ENCODE measurements around the gene KIAA2012. TPM values are rescaled to one million over a fixed set of nuclear protein-coding genes. Genes with fewer than 3 reads are reported as not detected.

The KIAA2012 gene
- total and polyA plus RNA-seq, 7 experiments from 2014 or later, result not detected

DNA sequence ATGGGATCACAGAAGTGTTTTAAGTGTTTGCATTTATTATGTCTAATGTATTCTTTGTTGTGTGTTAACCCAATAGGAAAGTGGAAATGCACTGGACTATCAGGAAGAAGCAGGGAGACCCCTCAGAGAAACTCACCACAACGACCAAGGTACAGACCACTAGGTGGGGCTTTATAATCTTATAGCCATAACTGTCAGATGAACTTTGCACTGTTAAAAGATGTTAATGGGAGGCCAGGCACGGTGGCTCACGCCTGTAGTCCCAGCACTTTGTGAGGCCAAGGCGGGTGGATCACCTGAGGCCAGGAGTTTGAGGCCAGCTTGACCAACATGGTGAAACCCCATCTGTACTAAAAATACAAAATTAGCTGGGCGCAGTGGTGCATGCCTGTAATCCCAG, 92.2 kb downstream of the KIAA2012 start:
- intact Hi-C loops (cut with micrococcal nuclease), result no loop called here
- H3K36me3 ChIP-seq (ENCODE audit: control insufficient read depth in 2 of 3, insufficient read depth in 3 of 3, low read length in 3 of 3), result no peaks in the 10 kb centered on the region
- Mint-ChIP-seq H3K36me3 (no peaks in the 10 kb centered on the region), H3K4me1 (peaks cover 0 to 4% (median 0%) of the 10 kb centered on the region in 7 donors), H3K4me3 (no peak overlapping the region), H3K9me3 (no peaks in the 10 kb centered on the region), H3K27ac (no peak overlapping the region), H3K27me3 (peaks cover 0 to 6% (median 5%) of the 10 kb centered on the region in 5 donors)
- H3K27me3 ChIP-seq (ENCODE audit: control insufficient read depth in 2 of 2, insufficient read depth in 2 of 2, low read length in 2 of 2), result no peaks in the 10 kb centered on the region
- no peaks in the 10 kb centered on the region for H3K4me1 ChIP-seq (ENCODE audit: control insufficient read depth in 2 of 2, insufficient read depth in 2 of 2, low read length in 2 of 2)
- ChIA-PET CTCF (no interaction called here), POLR2A (no interaction called here)
- H3K4me3 ChIP-seq (ENCODE audit: low read length), result no peak overlapping the region
- no peak overlapping the region for H3K27ac ChIP-seq (ENCODE audit: low read depth, low read length)
- H3K9me3 ChIP-seq (ENCODE audit: control insufficient read depth in 2 of 3, low read length in 3 of 3), result no peaks in the 10 kb centered on the region
- ATAC-seq (no peak), DNase-seq (no peak)

DNA sequence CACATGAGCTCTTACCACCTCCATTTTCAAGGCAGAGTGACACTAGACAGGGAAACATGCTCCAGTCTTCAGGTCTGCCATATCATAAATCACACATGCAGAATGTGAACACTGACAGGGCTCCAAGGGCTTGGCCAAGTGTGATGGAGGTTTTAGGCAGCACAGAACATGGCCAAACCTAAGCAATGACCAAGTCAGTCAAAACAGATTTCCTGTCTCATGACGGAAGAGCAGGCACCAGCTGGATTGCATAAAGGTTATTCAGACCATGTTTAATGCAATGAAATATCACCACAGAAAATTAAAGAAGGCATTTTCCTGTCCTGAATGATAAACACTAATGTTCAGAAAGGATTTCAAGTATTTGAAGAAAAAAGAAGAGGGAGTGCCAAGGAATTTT, 92.9 kb downstream of the KIAA2012 start:
- Mint-ChIP-seq H3K27me3 (peaks cover 2 to 13% (median 13%) of the 10 kb centered on the region in 5 donors), H3K4me1 (peaks cover 0 to 9% (median 2%) of the 10 kb centered on the region in 7 donors), H3K9me3 (no peaks in the 10 kb centered on the region), H3K4me3 (no peak overlapping the region), H3K36me3 (no peaks in the 10 kb centered on the region), H3K27ac (no peak overlapping the region)
- ChIA-PET POLR2A (no interaction called here), CTCF (interaction anchor here (1.2 kb wide), 1 partner anchor 305 kb away, joined by 3 read pairs; no protein-coding TSS in a partner anchor)
- Histone ChIP-seq H3K9me3 (ENCODE audit: control insufficient read depth in 2 of 3, low read length in 3 of 3) (no peaks in the 10 kb centered on the region), H3K36me3 (ENCODE audit: control insufficient read depth in 2 of 3, insufficient read depth in 3 of 3, low read length in 3 of 3) (no peaks in the 10 kb centered on the region), H3K27me3 (ENCODE audit: control insufficient read depth in 2 of 2, insufficient read depth in 2 of 2, low read length in 2 of 2) (no peaks in the 10 kb centered on the region), H3K27ac (ENCODE audit: low read depth, low read length) (no peak overlapping the region), H3K4me3 (ENCODE audit: low read length) (no peak overlapping the region), H3K4me1 (ENCODE audit: control insufficient read depth in 2 of 2, insufficient read depth in 2 of 2, low read length in 2 of 2) (no peaks in the 10 kb centered on the region)
- intact Hi-C loops (cut with micrococcal nuclease), result no loop called here
- ATAC-seq, result no peak
- DNase-seq, result no peak

DNA sequence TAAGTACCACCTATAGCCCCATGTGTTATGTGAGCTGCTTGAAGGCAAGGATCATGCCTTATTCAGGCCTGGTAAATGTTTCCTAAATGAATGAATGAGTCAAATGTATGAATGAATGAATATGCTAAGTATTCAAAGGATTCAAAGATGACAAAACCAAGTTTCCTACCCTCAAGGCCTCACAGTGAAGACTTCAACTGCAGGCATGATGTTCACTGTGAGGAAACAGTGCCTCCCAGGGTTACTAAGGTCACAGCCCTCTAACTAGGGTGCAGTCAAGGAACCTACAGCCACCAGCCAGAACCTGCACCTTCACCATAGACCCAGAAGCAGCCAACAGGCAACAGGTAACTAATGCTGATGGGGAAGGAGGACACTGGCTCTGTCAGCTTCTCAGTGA, 96.1 kb downstream of the KIAA2012 start:
- CTCF ChIA-PET, result no interaction called here
- DNase-seq, result no peak
- intact Hi-C loops (cut with micrococcal nuclease), result no loop called here
- Histone ChIP-seq H3K4me3 (ENCODE audit: low read length) (no peak overlapping the region), H3K9me3 (ENCODE audit: control insufficient read depth in 2 of 3, low read length in 3 of 3) (no peaks in the 10 kb centered on the region), H3K27ac (ENCODE audit: low read depth, low read length) (no peak overlapping the region), H3K36me3 (ENCODE audit: control insufficient read depth in 2 of 3, insufficient read depth in 3 of 3, low read length in 3 of 3) (no peaks in the 10 kb centered on the region), H3K4me1 (ENCODE audit: control insufficient read depth in 2 of 2, insufficient read depth in 2 of 2, low read length in 2 of 2) (no peaks in the 10 kb centered on the region), H3K27me3 (ENCODE audit: control insufficient read depth in 2 of 2, insufficient read depth in 2 of 2, low read length in 2 of 2) (no peaks in the 10 kb centered on the region)
- peaks cover 4 to 25% (median 19%) of the 10 kb centered on the region in 5 donors for H3K27me3 Mint-ChIP-seq
- H3K4me3 Mint-ChIP-seq, result no peak overlapping the region
- peaks cover 0 to 31% (median 11%) of the 10 kb centered on the region in 7 donors for H3K4me1 Mint-ChIP-seq
- POLR2A ChIA-PET, result no interaction called here
- ATAC-seq, result no peak
- no peaks in the 10 kb centered on the region for H3K9me3 Mint-ChIP-seq
- no peak overlapping the region for H3K27ac Mint-ChIP-seq
- no peaks in the 10 kb centered on the region for H3K36me3 Mint-ChIP-seq

DNA sequence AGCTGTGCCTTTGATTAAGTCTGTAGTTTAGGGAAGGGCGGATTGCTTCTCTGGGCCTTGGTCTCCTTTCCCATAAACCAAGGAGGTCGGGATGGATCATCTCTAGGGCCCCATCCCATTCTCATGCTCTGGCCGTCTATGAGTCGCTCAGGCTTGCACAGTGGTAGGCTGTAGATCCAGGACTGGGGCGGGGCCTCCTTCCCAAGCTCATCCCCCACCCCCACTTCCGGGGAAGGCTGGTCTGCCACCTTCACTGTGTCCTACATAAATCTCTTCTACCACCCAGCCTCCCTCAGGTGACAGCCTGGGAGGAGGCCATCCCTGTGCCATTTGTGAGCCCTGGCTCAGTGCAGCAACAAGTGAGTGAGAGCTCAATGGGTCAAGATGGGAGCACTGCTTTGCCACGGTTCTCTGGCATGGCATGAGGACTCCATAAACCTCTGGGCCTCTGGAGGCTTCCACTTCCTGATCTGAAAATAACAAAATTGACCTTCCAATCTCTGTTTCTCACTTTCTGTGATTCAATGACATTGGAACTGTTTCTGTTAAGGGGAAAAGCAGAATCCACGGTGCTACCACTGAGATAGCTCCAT, 96.9 kb downstream of the KIAA2012 start:
- Histone ChIP-seq H3K9me3 (ENCODE audit: control insufficient read depth in 2 of 3, low read length in 3 of 3) (no peaks in the 10 kb centered on the region), H3K27ac (ENCODE audit: low read depth, low read length) (no peak overlapping the region), H3K4me3 (ENCODE audit: low read length) (no peak overlapping the region), H3K36me3 (ENCODE audit: control insufficient read depth in 2 of 3, insufficient read depth in 3 of 3, low read length in 3 of 3) (no peaks in the 10 kb centered on the region), H3K4me1 (ENCODE audit: control insufficient read depth in 2 of 2, insufficient read depth in 2 of 2, low read length in 2 of 2) (no peaks in the 10 kb centered on the region), H3K27me3 (ENCODE audit: control insufficient read depth in 2 of 2, insufficient read depth in 2 of 2, low read length in 2 of 2) (no peaks in the 10 kb centered on the region)
- Mint-ChIP-seq H3K4me1 (peaks cover 0 to 32% (median 11%) of the 10 kb centered on the region in 7 donors), H3K9me3 (no peaks in the 10 kb centered on the region), H3K4me3 (no peak overlapping the region), H3K36me3 (no peaks in the 10 kb centered on the region), H3K27me3 (peaks cover 4 to 25% (median 19%) of the 10 kb centered on the region in 5 donors), H3K27ac (no peak overlapping the region)
- intact Hi-C loops (cut with micrococcal nuclease), result loop anchor here in 1 of 2 donors (10.0 kb wide), 1 partner anchor 135 kb away; the partner anchor contains the start of gene FZD7
- DNase-seq, result no peak
- CTCF ChIA-PET, result no interaction called here
- ATAC-seq, result no peak
- POLR2A ChIA-PET, result no interaction called here

DNA sequence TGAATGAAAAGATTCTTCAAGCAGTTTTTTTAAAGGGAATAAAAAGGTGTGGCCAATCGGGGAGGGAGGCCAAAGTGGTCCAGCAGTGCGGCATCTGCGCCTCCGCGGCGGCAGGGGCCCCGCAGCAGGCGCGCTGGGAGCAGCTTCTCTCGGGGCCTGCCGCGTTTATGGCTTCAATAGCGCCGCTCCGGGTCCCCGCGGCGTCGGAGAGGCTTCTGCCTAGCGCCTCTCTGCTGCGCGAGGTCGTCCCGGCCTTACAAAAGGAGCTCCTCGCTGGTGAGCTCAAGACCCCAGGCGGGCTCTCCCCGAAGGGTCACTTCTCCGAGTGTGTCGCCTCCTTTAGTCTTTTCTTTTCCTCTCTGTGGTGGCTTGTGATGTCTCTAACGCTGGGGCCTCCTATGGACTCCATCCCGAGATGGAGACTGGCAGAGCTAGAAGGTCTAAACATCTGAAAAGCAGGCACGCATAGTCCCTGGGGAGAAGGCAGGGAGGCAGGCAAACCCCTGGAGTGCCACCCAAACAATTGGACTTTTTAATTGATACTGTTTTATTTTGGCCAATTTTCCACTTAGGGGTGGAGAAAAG, 98.3 kb downstream of the KIAA2012 start:
- POLR2A ChIA-PET, result no interaction called here
- Mint-ChIP-seq H3K4me1 (peaks cover 0 to 32% (median 11%) of the 10 kb centered on the region in 7 donors), H3K27ac (no peak overlapping the region), H3K9me3 (no peaks in the 10 kb centered on the region), H3K4me3 (peak overlapping the region in 7 of 10 donors; percentile 8 to 65 (median 46)), H3K27me3 (peaks cover 4 to 25% (median 19%) of the 10 kb centered on the region in 5 donors), H3K36me3 (no peaks in the 10 kb centered on the region)
- Histone ChIP-seq H3K27ac (ENCODE audit: low read depth, low read length) (no peak overlapping the region), H3K27me3 (ENCODE audit: control insufficient read depth in 2 of 2, insufficient read depth in 2 of 2, low read length in 2 of 2) (no peaks in the 10 kb centered on the region), H3K36me3 (ENCODE audit: control insufficient read depth in 2 of 3, insufficient read depth in 3 of 3, low read length in 3 of 3) (no peaks in the 10 kb centered on the region), H3K4me3 (ENCODE audit: low read length) (no peak overlapping the region), H3K9me3 (ENCODE audit: control insufficient read depth in 2 of 3, low read length in 3 of 3) (no peaks in the 10 kb centered on the region), H3K4me1 (ENCODE audit: control insufficient read depth in 2 of 2, insufficient read depth in 2 of 2, low read length in 2 of 2) (no peaks in the 10 kb centered on the region)
- DNase-seq, result peak in 2 of 9 donors; percentile 5 to 22
- intact Hi-C loops (cut with micrococcal nuclease), result loop anchor here in 1 of 2 donors (10.0 kb wide), 1 partner anchor 137 kb away; the partner anchor contains the start of gene FZD7
- ATAC-seq, result peak; percentile 32
- CTCF ChIA-PET, result interaction anchor here (0.6 kb wide), 1 partner anchor 232 kb away, joined by 4 read pairs; no protein-coding TSS in a partner anchor

GRCh38 chr2:202172439-202173211, 99.6 kb downstream of the KIAA2012 start:
- Mint-ChIP-seq H3K36me3 (no peaks in the 10 kb centered on the region), H3K9me3 (peaks cover 0 to 3% (median 0%) of the 10 kb centered on the region in 11 donors), H3K4me3 (peak overlapping the region in 1 of 10 donors; percentile 63), H3K4me1 (peaks cover 0 to 32% (median 11%) of the 10 kb centered on the region in 7 donors), H3K27ac (peak overlapping the region in 1 of 9 donors; percentile 58), H3K27me3 (peaks cover 4 to 25% (median 19%) of the 10 kb centered on the region in 5 donors)
- Histone ChIP-seq H3K27me3 (ENCODE audit: control insufficient read depth in 2 of 2, insufficient read depth in 2 of 2, low read length in 2 of 2) (no peaks in the 10 kb centered on the region), H3K4me3 (ENCODE audit: low read length) (no peak overlapping the region), H3K4me1 (ENCODE audit: control insufficient read depth in 2 of 2, insufficient read depth in 2 of 2, low read length in 2 of 2) (no peaks in the 10 kb centered on the region), H3K36me3 (ENCODE audit: control insufficient read depth in 2 of 3, insufficient read depth in 3 of 3, low read length in 3 of 3) (no peaks in the 10 kb centered on the region), H3K27ac (ENCODE audit: low read depth, low read length) (no peak overlapping the region), H3K9me3 (ENCODE audit: control insufficient read depth in 2 of 3, low read length in 3 of 3) (no peaks in the 10 kb centered on the region)
- ATAC-seq, result peak; percentile 32
- CTCF ChIA-PET, result interaction anchor here (0.6 kb wide), 1 partner anchor 342 kb away, joined by 3 read pairs; no protein-coding TSS in a partner anchor
- peak in 1 of 9 donors; percentile 53 for DNase-seq
- intact Hi-C loops (cut with micrococcal nuclease), result loop anchor here in 1 of 2 donors (10.0 kb wide), 1 partner anchor 138 kb away; the partner anchor contains the start of gene FZD7
- POLR2A ChIA-PET, result no interaction called here

Measured in naive thymus-derived CD4-positive, alpha-beta T cell (primary cell).